DMS153 treated with DMSO at 0.1 percent for 48 hours (cell line): Measurements from ENCODE around the gene CACNA1G.

Source experiments
- DNase-seq: peaks from one replicate; lab custom pipeline; 2025; ENCODE audit not compliant: unreplicated experiment; lab: John Stamatoyannopoulos, UW

CACNA1G gene

DNA sequence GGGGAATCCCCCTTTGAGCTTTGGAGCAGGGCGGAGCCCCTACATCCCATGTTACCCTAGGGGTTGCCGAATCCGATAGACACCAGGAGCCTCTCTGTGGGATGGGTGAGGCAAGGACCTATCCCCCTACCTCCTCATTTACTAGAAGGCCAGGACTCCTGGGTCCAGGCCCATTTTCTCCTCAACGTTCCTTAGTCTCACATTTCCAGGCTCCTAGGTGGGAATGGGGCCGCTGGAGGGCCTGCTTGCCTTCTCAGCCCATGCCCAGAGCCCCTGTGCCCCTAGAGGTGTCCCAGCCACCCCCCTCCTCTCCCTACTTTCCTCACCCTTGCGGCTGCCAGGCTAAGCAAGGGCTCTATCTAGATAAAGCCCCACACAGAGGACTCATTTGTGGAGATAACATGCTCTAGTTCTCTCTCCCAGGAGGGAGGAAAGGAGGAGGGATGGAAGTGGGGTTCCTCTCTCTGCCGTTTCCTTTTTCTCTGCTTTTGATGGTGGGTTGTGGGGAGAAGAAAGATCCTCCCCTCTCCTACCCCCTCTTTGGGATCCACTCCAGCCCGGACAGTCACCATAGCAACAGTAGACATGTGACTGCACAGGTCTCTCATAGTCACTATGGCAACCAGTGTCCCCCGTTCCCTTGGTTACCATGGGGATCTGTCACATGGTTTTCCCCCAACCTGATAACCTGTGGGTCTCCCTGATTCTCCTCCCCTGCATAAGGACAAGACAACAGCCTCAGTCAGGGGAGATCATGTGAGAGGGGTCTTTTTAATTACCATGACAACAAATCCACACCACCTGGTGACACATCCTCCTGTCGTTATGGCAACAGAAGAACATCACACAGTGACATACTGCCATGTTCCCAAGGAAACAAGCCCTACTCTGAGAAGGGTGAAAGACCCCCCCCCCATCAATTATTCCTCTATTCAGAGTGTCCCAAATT is 5.2 kb downstream of the CACNA1G start:
- no peak for DNase-seq

DNA sequence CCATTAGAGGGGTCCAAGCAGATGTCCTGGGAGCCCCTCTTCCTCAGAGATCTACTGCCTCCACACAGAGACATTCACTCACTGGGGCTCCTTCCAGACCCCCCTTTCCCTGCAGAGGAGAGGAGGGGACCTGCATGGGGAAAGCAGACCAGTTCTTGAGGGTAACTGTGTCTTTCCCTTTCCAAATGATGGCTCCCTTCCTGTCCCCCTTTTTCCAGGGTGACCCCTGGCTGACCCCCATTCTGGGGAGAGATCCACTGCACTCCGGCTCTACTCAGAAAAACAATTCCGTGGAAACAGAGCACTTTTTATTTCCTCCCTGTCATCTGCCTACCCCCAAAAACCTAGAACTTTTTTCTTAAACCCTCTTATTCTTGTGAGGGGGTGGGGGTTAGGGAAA is 6.4 kb downstream of the CACNA1G start:
- DNase-seq: no peak

DNA sequence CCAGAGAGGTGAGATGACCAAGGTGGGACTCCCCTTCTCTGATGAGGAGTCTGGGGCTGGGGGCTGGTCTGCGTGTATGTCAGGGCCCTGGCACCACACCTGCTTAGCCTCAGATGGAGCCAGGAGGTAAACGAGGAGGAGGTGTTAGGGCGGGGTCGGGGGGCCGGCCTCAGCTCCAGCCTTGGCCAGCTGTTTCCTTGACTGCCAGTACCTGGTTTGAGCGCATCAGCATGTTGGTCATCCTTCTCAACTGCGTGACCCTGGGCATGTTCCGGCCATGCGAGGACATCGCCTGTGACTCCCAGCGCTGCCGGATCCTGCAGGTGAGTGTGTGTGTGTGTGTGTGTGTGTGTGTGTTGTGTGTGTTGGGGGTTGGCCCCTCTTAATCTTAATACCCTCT is 8.1 kb downstream of the CACNA1G start:
- no peak for DNase-seq

DNA sequence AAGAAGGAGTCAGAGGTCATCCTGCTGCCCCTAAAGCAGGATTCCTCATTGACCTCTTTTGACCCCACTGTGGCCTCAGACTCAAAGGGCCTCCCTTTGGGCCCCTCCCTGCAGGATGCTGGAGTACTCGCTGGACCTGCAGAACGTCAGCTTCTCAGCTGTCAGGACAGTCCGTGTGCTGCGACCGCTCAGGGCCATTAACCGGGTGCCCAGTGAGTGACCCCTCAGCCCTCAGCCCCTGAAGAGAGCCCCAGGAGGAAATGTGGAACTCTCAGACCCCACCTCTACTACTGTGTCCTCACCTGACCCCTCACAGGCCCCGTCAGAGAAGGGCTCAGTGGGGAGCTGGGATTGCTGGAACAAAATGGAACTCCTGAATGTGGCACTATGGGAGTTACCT is 9.1 kb downstream of the CACNA1G start:
- DNase-seq: no peak

DNA sequence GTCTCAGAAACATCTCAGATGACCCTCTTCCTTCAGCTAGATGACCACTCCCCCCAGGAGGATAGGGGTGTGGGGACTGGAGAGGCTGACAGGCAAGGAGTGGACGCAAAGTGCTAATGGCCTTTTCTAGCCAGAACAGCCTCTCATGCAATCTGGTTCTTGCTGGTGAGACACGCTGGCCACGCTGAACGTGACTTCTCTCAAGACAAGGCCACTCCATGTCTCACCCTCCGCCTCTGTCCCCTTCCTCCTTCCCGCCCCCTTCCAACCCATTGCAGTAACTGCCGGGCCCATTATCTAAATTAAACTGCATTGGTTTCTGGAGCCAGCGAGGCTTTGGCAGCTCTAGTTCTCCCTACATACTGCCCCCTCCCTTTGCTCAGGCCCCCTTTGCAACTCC is 9.5 kb downstream of the CACNA1G start:
- no peak for DNase-seq

DNA sequence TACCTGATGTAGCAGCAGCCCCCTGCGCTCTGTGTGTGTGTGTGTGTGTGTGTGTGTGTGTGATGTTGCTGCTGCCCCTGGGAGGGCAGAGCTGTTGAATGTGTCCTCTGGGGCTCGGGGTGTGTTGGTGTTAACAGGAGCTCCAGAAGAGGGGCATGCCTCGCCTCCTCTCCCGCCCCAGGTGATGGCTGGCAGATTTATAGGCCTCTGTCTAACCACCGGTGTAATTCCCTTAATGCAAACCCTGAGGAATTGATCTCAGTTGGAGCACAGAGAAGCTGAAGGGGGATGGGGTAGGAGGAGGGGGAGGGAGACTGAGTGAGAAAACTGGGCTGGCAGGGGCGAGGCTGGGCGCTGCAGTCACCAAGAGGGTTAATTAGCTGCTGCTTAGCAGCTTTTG is 10.0 kb downstream of the CACNA1G start:
- DNase-seq: no peak

DNA sequence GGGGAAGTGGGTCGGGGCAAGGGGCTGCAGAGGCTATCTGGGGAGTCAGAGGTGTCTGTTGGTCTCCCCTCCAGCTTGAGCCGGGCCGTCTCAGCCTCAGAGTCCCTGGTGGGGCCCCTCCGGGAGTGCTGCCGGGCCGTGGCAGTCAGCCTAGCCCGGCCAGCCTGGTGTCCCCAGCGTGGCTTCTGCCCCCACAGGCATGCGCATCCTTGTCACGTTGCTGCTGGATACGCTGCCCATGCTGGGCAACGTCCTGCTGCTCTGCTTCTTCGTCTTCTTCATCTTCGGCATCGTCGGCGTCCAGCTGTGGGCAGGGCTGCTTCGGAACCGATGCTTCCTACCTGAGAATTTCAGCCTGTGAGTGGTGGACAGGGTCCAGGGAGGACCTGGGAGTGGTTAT is 11.2 kb downstream of the CACNA1G start:
- DNase-seq: no peak

DNA sequence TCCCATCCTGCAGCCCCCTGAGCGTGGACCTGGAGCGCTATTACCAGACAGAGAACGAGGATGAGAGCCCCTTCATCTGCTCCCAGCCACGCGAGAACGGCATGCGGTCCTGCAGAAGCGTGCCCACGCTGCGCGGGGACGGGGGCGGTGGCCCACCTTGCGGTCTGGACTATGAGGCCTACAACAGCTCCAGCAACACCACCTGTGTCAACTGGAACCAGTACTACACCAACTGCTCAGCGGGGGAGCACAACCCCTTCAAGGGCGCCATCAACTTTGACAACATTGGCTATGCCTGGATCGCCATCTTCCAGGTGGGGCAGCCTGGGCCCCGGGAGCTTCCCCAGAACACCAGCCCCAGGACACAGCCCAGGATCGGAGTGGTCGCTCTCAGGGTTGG is 12.0 kb downstream of the CACNA1G start:
- DNase-seq: no peak

DNA sequence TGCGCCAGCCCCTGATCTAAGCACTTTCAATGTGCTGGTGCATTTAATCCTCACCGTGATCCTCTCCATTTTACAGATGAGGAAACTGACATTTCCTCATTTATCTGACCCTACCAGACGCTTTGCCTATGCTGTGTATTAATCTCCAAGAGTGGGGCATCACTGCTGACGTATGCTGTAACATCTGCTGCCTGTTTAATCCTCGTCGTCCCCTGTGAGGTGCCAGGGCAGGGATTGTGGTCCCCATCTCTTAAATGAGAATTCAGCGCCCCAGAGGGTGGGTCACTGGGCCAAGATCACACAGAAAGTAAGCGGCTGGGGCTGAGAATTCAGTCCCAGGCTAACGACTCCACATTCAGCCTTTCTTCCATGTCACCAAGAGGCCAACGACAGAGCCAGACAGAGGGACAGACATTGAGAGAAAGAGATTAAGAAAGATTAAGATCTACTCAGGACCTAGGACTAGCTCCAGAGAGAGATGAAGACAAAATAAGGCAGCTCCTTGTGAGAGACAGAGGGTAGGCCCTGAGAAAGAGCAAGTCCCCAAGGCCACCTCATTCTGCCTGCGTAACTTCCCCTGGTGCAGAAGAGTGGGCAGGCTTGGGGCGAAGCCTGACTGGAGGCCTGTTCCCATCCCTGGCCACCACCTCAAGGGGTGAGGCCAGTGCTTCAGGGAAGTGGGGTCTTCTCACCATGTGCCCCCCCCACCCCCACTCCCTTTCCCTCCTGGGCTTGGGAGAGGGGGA is 13.5 kb downstream of the CACNA1G start:
- no peak for DNase-seq

DNA sequence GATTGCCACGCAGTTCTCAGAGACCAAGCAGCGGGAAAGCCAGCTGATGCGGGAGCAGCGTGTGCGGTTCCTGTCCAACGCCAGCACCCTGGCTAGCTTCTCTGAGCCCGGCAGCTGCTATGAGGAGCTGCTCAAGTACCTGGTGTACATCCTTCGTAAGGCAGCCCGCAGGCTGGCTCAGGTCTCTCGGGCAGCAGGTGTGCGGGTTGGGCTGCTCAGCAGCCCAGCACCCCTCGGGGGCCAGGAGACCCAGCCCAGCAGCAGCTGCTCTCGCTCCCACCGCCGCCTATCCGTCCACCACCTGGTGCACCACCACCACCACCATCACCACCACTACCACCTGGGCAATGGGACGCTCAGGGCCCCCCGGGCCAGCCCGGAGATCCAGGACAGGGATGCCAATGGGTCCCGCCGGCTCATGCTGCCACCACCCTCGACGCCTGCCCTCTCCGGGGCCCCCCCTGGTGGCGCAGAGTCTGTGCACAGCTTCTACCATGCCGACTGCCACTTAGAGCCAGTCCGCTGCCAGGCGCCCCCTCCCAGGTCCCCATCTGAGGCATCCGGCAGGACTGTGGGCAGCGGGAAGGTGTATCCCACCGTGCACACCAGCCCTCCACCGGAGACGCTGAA is 15.2 kb downstream of the CACNA1G start:
- no peak for DNase-seq

DNA sequence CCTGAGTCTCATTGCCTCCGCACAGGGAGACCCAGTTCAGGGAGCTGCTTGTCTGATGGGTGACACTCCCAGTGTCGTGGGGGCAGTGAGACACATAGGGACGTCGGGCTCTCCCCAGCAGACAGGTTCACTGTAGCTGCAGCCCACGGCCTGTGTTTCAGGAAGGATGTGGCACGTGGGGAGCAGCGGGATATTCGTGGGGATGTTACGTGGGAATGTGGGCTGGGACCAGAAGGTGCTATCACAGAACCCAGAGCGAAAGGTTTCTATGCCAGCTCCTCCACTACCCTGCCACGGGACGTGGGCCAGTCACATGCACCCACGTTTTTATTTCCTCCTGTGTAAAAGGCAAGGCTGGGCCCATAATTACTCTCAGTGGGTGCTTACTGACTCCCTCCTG is 16.3 kb downstream of the CACNA1G start:
- DNase-seq: no peak

DNA sequence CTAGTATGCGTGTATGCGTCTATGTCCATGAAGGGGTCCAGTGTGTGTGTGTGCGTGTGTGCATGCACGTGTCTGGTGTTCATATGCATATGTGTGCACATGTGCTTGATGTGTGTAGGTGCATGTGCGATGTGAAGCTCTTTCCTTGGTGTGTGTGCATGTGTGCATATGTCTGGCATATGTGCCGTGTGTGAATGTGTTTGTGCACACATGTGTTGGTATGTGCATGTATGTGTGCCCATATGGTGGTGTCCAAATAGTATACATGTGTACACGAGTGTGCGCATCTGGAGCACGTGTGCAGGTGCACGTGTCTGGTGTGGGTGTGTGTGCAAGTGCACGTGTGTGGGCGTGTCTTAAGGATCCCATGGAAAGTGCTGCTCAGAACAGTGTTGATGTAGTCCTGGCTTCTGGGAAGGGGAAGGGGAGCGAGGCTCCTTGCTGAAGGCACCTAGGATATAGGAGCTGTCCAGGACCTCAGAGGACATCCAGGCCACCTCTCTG is 17.0 kb downstream of the CACNA1G start:
- no peak for DNase-seq

DNA sequence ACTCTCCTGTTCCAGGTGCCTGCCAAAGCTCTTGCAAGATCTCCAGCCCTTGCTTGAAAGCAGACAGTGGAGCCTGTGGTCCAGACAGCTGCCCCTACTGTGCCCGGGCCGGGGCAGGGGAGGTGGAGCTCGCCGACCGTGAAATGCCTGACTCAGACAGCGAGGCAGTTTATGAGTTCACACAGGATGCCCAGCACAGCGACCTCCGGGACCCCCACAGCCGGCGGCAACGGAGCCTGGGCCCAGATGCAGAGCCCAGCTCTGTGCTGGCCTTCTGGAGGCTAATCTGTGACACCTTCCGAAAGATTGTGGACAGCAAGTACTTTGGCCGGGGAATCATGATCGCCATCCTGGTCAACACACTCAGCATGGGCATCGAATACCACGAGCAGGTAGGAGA is 17.7 kb downstream of the CACNA1G start:
- DNase-seq: no peak

DNA sequence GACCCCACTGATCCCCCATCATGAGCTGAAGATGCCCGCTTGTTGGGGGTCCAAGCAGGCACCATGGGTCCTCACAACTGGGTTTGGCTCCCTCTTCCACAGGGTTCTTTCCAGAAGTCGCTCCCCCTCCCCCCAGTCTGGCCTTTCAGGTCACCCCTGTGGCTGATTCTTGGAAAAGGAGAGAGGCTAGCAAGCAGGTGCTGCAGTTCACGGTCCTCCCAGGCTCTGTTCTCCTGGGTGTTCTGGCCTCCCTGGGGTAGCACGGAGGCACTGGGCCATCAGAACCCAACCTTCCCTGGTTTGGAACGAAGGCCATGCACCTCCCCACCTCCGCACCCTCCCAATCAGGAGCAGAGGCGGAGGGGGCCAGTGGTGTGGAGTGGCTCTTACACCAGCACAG is 18.9 kb downstream of the CACNA1G start:
- no peak for DNase-seq

DNA sequence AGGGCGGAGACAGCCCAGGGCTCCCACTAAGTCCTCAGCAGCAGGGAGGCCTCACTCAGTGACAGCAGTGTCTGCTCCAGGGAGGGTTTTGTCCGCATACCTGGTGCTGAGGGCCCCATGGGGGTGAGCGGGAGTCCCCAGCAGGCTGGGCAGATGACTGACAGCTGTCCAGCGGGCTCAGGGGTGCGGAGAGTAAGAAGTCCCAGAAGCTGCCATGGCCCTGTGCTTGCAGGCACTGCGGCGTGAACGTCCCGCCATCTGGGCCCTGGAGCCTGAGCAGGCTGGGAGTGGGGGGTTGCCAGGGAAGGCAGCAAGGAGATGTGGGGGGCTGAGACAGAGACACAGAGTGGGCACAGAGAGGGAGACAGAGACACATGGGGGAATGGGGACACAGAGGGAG is 20.1 kb downstream of the CACNA1G start:
- DNase-seq: no peak

DNA sequence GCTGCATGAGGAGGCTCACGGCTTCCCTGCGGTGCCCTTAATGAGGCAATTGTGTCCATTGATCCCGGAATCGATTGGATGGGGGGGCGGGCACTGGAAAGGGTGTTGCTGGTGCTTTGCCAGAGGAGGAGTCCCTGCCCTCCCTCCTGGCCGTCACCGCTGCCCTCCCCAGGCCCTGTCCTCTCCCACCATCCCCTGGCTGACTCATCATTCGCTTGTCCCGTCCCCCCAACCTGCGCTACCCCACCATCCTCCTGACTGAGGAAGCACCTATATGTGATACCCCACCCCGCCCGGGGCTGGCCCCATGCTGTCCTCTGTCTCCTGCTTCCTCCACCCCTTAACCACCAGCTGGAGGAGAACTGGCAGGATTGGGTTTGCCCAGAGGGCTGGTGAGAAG is 20.8 kb downstream of the CACNA1G start:
- no peak for DNase-seq

DNA sequence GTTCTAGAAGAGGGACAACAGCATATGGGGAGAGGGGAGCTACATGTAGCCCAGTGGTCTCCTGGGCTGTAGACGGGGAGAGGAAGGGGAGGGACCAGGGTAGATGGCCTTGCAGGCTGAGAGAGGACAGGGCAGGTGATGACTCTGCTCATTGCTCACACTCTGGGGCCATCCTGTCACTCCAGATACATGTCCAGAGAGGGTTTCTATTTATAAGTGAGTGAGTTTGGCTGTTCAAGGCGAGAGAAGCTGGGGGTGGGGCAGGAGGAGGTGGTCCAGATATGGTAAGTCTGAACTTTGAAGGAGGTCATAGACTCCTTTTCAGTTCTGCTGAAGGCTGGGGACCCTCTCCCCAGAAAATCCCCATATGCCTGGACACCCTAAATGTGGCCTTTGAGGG is 22.2 kb downstream of the CACNA1G start:
- DNase-seq: no peak

DNA sequence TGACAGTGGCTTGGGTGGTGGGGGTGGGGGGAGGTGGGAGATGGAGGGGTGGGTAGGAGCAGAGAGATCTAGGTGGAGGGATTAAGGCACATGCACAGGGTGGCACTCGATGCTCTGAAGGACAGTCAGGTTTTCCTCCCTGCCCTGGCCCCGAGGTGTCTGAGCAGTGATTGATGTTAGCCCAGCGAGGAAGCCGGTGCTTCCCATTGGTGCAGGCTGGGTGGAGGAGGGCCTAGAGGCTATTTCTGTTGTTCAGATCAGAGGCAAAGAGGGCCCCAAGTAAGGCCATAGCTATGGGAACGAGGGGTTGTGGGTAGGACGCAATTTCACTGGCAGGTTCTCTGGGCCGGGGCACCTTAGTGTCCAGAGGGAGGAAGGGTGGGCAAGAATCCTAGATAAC is 23.1 kb downstream of the CACNA1G start:
- DNase-seq: no peak

DNA sequence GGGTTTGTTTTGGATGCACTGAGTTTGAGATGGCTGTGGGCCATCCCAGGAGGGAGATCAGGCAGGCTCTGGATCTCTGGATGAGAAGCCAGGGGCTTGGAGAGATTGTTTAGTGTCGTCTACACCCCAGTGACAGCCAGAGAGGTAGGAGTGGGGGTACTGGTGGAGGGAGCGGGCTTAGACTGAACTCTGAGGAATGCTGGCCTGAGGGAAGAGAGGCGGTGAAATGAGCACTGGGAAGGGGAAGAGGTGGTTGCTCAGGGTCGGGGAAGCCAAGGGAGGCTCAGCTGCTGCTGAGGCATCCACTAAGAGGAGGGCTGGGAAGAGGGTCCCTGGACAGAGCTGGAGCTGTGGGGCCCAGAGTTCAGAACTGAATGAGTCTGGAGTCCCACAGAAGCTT is 23.6 kb downstream of the CACNA1G start:
- no peak for DNase-seq

DNA sequence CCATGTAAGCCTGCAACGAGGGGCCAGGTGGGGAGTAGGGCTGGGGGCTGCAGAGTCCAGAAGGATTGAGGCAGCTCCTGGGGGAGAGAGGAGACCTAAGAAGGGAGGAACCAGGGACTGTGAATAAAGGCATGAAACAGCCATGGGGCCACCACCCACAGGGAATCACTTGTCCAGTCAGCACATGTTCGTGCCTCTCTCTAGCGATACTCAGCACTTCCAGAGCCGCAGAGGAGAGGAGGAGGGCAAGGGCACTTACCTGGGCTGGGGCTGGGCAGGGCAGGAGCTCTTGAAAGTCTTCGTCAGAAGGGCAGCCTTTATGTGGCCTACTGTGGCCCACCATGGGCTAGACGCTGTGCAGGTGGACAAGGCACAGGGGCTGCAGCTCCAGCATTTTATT is 24.2 kb downstream of the CACNA1G start:
- no peak for DNase-seq

DNA sequence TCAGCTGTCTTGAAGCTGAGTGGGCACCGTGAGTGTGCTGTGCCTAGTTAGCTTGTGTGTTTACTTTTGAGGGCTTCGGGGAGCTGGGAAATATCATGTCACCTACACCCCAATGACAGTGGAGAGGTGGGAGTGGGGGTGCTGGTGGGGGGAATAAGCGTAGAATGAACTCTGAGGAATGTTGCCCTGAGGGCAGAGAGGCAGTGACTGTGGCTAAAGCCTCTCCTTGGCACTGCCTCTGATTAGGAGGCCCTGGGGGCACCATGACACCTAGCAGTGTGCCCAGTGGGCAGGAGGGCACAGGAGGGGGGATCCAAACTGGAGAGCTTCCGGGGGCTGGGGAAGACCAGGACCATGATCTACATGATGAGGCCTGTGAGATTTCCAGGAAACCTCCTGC is 24.8 kb downstream of the CACNA1G start:
- no peak for DNase-seq

DNA sequence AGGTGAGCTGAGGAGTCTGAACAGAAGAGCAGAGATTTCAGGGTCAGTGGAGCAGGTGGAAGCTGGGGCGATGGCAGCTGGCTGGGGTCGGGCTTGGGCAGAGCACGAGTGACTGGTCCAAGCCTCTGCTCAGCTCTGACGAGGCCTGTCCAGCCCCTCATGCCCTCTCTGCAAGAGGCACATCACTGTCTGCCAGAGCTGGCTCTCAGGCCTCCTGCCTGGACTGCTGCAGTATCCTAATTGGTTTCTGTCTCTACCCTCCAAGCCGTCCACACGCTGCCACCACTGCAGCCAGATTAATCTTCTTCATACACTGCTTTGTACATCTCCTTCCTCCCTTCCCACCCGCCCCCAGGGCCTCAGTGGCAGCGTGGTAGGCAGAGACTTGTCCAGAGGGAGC is 25.4 kb downstream of the CACNA1G start:
- no peak for DNase-seq
